H1 (cell line): ENCODE results near the gene NEURL2. TPM values are rescaled to one million over a fixed set of nuclear protein-coding genes. Genes with fewer than 3 reads are reported as not detected.

Source experiments
- CTCF ChIA-PET: fragments of 300-600 bp; sonication (Branson Sonifier 250); formaldehyde crosslinking; loops from one replicate; lab custom pipeline; 2021; ENCODE audit not compliant: partially characterized antibody; lab: Charles Lee
- POLR2A ChIA-PET: fragments of 300-600 bp; sonication (Branson Sonifier 250); formaldehyde crosslinking; loops from one replicate; lab custom pipeline; 2021; ENCODE audit warnings: inconsistent platforms; ENCODE audit not compliant: partially characterized antibody; lab: Charles Lee
- DNase-seq, 2 experiments: peaks; one replicate each; pipeline versions ENCODE4 v3.0.0 to v3.0.0-alpha.2; 2010 to 2022; ENCODE audit warnings: low spot score in 2 of 2, low read depth in 1 of 2, mixed read lengths in 1 of 2
- FAIRE-seq: peaks from 2 replicates; lab custom pipeline; 2011; peaks lifted over from hg19 to GRCh38; lab: Jason Lieb, UNC
- H2AFZ ChIP-seq: 2 replicates; pipeline ENCODE4 v1.8.1; 2012; ENCODE audit warnings: low read length, inconsistent platforms
- H2AK5ac ChIP-seq: 2 replicates; pipeline ENCODE4 v1.6.1; 2013; ENCODE audit warnings: low read depth, low read length
- H2BK120ac ChIP-seq: replicated peaks from 2 replicates; pipeline ENCODE3; 2013; ENCODE audit warnings: low read depth, low read length, inconsistent platforms
- H2BK12ac ChIP-seq: 2 replicates; pipeline ENCODE4 v1.6.1; 2013; ENCODE audit warnings: low read depth, low read length
- H2BK15ac ChIP-seq: 2 replicates; pipeline ENCODE4 v1.6.1; 2013; ENCODE audit warnings: low read length
- H2BK20ac ChIP-seq: 2 replicates; pipeline ENCODE4 v1.6.1; 2013; ENCODE audit warnings: low read length
- H2BK5ac ChIP-seq: 2 replicates; pipeline ENCODE4 v1.6.1; 2013; ENCODE audit warnings: low read depth, low read length
- H3K14ac ChIP-seq: 2 replicates; pipeline ENCODE4 v1.6.1; 2013; ENCODE audit warnings: inconsistent platforms; ENCODE audit not compliant: insufficient read length
- H3K18ac ChIP-seq: 2 replicates; pipeline ENCODE4 v1.6.1; 2013; ENCODE audit warnings: low read length; ENCODE audit errors: extremely low read depth
- H3K23ac ChIP-seq: 2 replicates; pipeline ENCODE4 v1.6.1; 2013; ENCODE audit warnings: inconsistent platforms; ENCODE audit not compliant: insufficient read length
- H3K23me2 ChIP-seq: 2 replicates; pipeline ENCODE4 v1.6.1; 2013; ENCODE audit warnings: low read depth, low read length
- H3K27ac ChIP-seq: 2 replicates; pipeline ENCODE4 v1.6.1; 2011; ENCODE audit warnings: low read depth, low read length, inconsistent platforms
- H3K27me3 ChIP-seq, 4 experiments: replicated peaks in 1 of 4; 1 replicate in 1 of 4; 2 replicates in 3 of 4; pipeline versions ENCODE4 v1.6.1 to v1.8.1; 2011 to 2013; ENCODE audit warnings: low read length in 3 of 4, mild to moderate bottlenecking in 3 of 4, inconsistent platforms in 2 of 4, mixed read lengths in 2 of 4, moderate library complexity in 1 of 4; ENCODE audit not compliant: control insufficient read depth in 3 of 4, insufficient read depth in 3 of 4; ENCODE audit errors: extremely low read depth in 1 of 4
- H3K36me3 ChIP-seq, 4 experiments: 2 replicates each; pipeline versions ENCODE4 v1.6.1 to v1.8.1; 2011 to 2013; ENCODE audit warnings: mild to moderate bottlenecking in 4 of 4, low read length in 3 of 4, moderate library complexity in 2 of 4, control low read depth in 1 of 4, inconsistent platforms in 1 of 4; ENCODE audit not compliant: insufficient read depth in 4 of 4, control insufficient read depth in 2 of 4
- H3K4ac ChIP-seq: replicated peaks from 2 replicates; pipeline ENCODE3; 2013; ENCODE audit warnings: low read length, low read depth, mixed read lengths, inconsistent platforms; ENCODE audit not compliant: insufficient read length
- H3K4me1 ChIP-seq, 4 experiments: replicated peaks in 1 of 4; 1 replicate in 1 of 4; 2 replicates in 3 of 4; pipeline versions ENCODE4 v1.6.1 to v1.8.1; 2011 to 2013; ENCODE audit warnings: low read length in 3 of 4, inconsistent platforms in 2 of 4, mixed read lengths in 1 of 4; ENCODE audit not compliant: insufficient read depth in 4 of 4, control insufficient read depth in 3 of 4
- H3K4me2 ChIP-seq, 2 experiments: 2 replicates each; pipeline versions ENCODE4 v1.6.1 to v1.8.1; 2011 to 2013; ENCODE audit warnings: low read depth in 2 of 2, low read length in 2 of 2, control low read depth in 1 of 2, inconsistent platforms in 1 of 2, mild to moderate bottlenecking in 1 of 2; ENCODE audit not compliant: insufficient read depth in 1 of 2
- H3K4me3 ChIP-seq, 4 experiments: fragments of 200-600, 300-600 bp in 1 of 4; sonication (generic), shearing (Covaris generic), sonication (Bioruptor Twin) in 1 of 4; 2 replicates each; pipeline versions ENCODE4 v1.5.1 to v1.8.1; 2011 to 2016; ENCODE audit warnings: low read length in 4 of 4, low read depth in 3 of 4, control low read depth in 2 of 4, inconsistent platforms in 2 of 4, mild to moderate bottlenecking in 2 of 4, mixed read lengths in 1 of 4, moderate library complexity in 1 of 4; ENCODE audit not compliant: insufficient read depth in 2 of 4; ENCODE audit errors: extremely low read depth in 1 of 4
- H3K56ac ChIP-seq: replicated peaks from 2 replicates; pipeline ENCODE3; 2013; ENCODE audit warnings: low read depth, mild to moderate bottlenecking, mixed read lengths, low read length, inconsistent platforms; ENCODE audit not compliant: insufficient read length
- H3K79me1 ChIP-seq: 2 replicates; pipeline ENCODE4 v1.6.1; 2013; ENCODE audit warnings: low read depth, low read length, control low read depth
- H3K79me2 ChIP-seq, 2 experiments: 2 replicates each; pipeline versions ENCODE4 v1.6.1 to v1.8.1; 2012 to 2013; ENCODE audit warnings: low read length in 2 of 2, mild to moderate bottlenecking in 2 of 2, inconsistent platforms in 1 of 2; ENCODE audit not compliant: insufficient read depth in 2 of 2, control insufficient read depth in 1 of 2
- H3K9ac ChIP-seq, 4 experiments: replicated peaks in 1 of 4; 1 replicate in 1 of 4; 2 replicates in 3 of 4; pipeline versions ENCODE4 v1.6.1 to v1.8.1; 2011 to 2013; ENCODE audit warnings: low read depth in 3 of 4, low read length in 3 of 4, control low read depth in 2 of 4, mild to moderate bottlenecking in 2 of 4, moderate library complexity in 2 of 4, inconsistent platforms in 1 of 4; ENCODE audit errors: extremely low read depth in 1 of 4
- H3K9me3 ChIP-seq, 2 experiments: 2 replicates each; pipeline versions ENCODE4 v1.6.1 to v1.8.1; 2012 to 2013; ENCODE audit warnings: mild to moderate bottlenecking in 2 of 2, moderate library complexity in 2 of 2, control low read depth in 1 of 2, inconsistent platforms in 1 of 2, low read depth in 1 of 2, low read length in 1 of 2, mixed read lengths in 1 of 2; ENCODE audit not compliant: insufficient read depth in 2 of 2
- H4K20me1 ChIP-seq, 2 experiments: replicated peaks in 1 of 2; 2 replicates each; pipeline versions ENCODE3 to v1.8.1; 2011 to 2013; ENCODE audit warnings: inconsistent platforms in 2 of 2, low read length in 2 of 2, mild to moderate bottlenecking in 1 of 2; ENCODE audit not compliant: insufficient read depth in 2 of 2, control insufficient read depth in 1 of 2
- H4K5ac ChIP-seq: 2 replicates; pipeline ENCODE4 v1.6.1; 2013; ENCODE audit warnings: low read length, low read depth, mixed read lengths, inconsistent platforms; ENCODE audit not compliant: insufficient read length
- H4K8ac ChIP-seq: 2 replicates; pipeline ENCODE4 v1.8.0; 2013; ENCODE audit warnings: mild to moderate bottlenecking, moderate library complexity, low read length, inconsistent platforms; ENCODE audit not compliant: insufficient read depth; ENCODE audit errors: extremely low read depth
- H4K91ac ChIP-seq: replicated peaks from 2 replicates; pipeline ENCODE3; 2013; ENCODE audit warnings: low read length, mixed read lengths, inconsistent platforms; ENCODE audit not compliant: insufficient read length
- FOSL1 ChIP-seq: IDR thresholded peaks from 2 replicates; pipeline ENCODE4 v1.6.1; 2011; ENCODE audit warnings: mild to moderate bottlenecking, low read depth, low read length, moderate library complexity; ENCODE audit not compliant: insufficient read depth
- MAFK ChIP-seq: IDR thresholded peaks from 2 replicates; pipeline ENCODE4 v1.6.1; 2012; ENCODE audit warnings: low read depth, mild to moderate bottlenecking, improper control_type of control experiment, low read length
- RBBP5 ChIP-seq: IDR thresholded peaks from 2 replicates; pipeline ENCODE4 v1.7.1; 2012; ENCODE audit warnings: low read depth, mild to moderate bottlenecking, inconsistent platforms, low read length, moderate library complexity, borderline replicate concordance
- SIRT6 ChIP-seq: IDR thresholded peaks from one replicate; pipeline ENCODE4 v1.7.1; 2012; ENCODE audit warnings: low read length, inconsistent platforms
- WGBS, 2 experiments: shearing (Covaris generic) in 1 of 2; methylation state at CpG; one replicate each; pipeline versions ENCODE4 v1.1.6 to v1.1.7; 2013 to 2015; ENCODE audit warnings: low lambda C conversion rate in 2 of 2, mixed read lengths in 2 of 2, inconsistent platforms in 1 of 2, low coverage in 1 of 2, missing lambda C conversion rate in 1 of 2; ENCODE audit not compliant: insufficient replicate concordance in 2 of 2, insufficient coverage in 1 of 2, insufficient read length in 1 of 2; ENCODE audit errors: extremely low coverage in 1 of 2, missing lambda C conversion rate in 1 of 2; 5-methylcytosine and 5-hydroxymethylcytosine counted together
- polyA plus RNA-seq, 7 experiments: library from polyadenylated mRNA; depleted of rRNA in 3 of 7; stranded (reverse) in 5 of 7; unstranded in 2 of 7; fragments of >200 nt in 5 of 7; fragments of 200-250 nt in 2 of 7; gene quantifications; 1 replicate in 5 of 7; 2 replicates in 1 of 7; 4 replicates in 1 of 7; pipeline versions ENCODE4 v1.2.1 to v1.2.3, GENCODE V29; 2011 to 2013; ENCODE audit warnings: missing spikeins in 2 of 7, mixed read lengths in 2 of 7
- total RNA-seq: library from RNA; stranded (reverse); fragmentation: NEBNext Ultra II Directional; extraction: Animal tissue kit (Norgen Biotek cat#: 25700); gene quantifications from 2 replicates; pipeline ENCODE4 v1.2.1, GENCODE V29; 2021

NEURL2 gene
- total and polyA plus RNA-seq, 2 of the 8 experiments (the other 6 are each of a cell fraction or from before 2014, with no cell fraction given) = 6.9 TPM

- Histone ChIP-seq H2BK15ac (no peak overlapping the region), H3K4me1 (no peaks in the 10 kb centered on the region), H3K14ac (no peak overlapping the region), H3K9me3 (no peaks in the 10 kb centered on the region), H3K79me1 (no peaks in the 10 kb centered on the region), H3K23me2 (no peaks in the 10 kb centered on the region), H3K23ac (no peak overlapping the region), H3K18ac (no peak overlapping the region), H4K8ac (no peak overlapping the region), H3K79me2 (no peaks in the 10 kb centered on the region), H4K5ac (no peak overlapping the region), H3K4me2 (no peak overlapping the region), H2AFZ (no peak overlapping the region), H3K36me3 (peaks cover 15 to 52% (median 43%) of the 10 kb centered on the region in 4 experiments), H3K9ac (no peak overlapping the region), H4K91ac (no peak overlapping the region), H2BK20ac (no peak overlapping the region), H2AK5ac (no peak overlapping the region), H4K20me1 (peaks cover 0 to 12% of the 10 kb centered on the region in 2 experiments), H3K56ac (no peak overlapping the region), H2BK12ac (no peak overlapping the region), H3K27me3 (no peaks in the 10 kb centered on the region), H2BK5ac (no peak overlapping the region), H3K27ac (no peak overlapping the region), H2BK120ac (no peak overlapping the region), H3K4me3 (no peak overlapping the region), H3K4ac (no peak overlapping the region)
- FAIRE-seq (no peak), DNase-seq (no peak)
- POLR2A ChIA-PET = interaction anchor here (0.7 to 11.2 kb wide), 12 partner anchors 8 to 75 kb away, joined by 3 to 172 read pairs (median 8); partner anchors contain the start of genes CTSA, NEURL2, PCIF1 and PLTP
- CTCF ChIA-PET = interaction anchor here (0.9 to 1.8 kb wide), 4 partner anchors 9 to 75 kb away, joined by 3 read pairs; partner anchors contain the start of gene ZSWIM1
- WGBS, 2 experiments = 89% methylated on average over 13 of the region's 13 CpGs; no CpG with 5 or more reads in 1 of the 2 experiments
- TF ChIP-seq SIRT6 (no peak), FOSL1 (no peak), RBBP5 (no peak), MAFK (no peak)
These were observed 8.2 kb upstream of the NEURL2 start for GRCh38 chr20:45899046-45899835.
